GM12891 (cell line): ENCODE measurements around the gene INO80B.
"Not testable (repeated sequence)": the region's sequence is repeated elsewhere in the genome, so short reads cannot be mapped to it uniquely, and the experiment has no call there.

Source experiments
- DNase-seq: peaks from one replicate; pipeline ENCODE4 v3.0.0; 2011; ENCODE audit warnings: low spot score; ENCODE audit not compliant: insufficient read length
- FAIRE-seq: peaks from 2 replicates; lab custom pipeline; 2011; peaks lifted over from hg19 to GRCh38; lab: Jason Lieb, UNC
- PAX5 ChIP-seq: IDR thresholded peaks from 2 replicates; pipeline ENCODE4 v1.6.1; 2011; ENCODE audit warnings: low read length, moderate library complexity, mild to moderate bottlenecking; ENCODE audit not compliant: insufficient read depth, severe bottlenecking
- POLR2A ChIP-seq: IDR thresholded peaks from 2 replicates; pipeline ENCODE4 v1.6.1; 2011; ENCODE audit warnings: low read depth, low read length, control low read depth
- POLR2AphosphoS5 ChIP-seq: IDR thresholded peaks from 2 replicates; pipeline ENCODE4 v1.6.1; 2011; ENCODE audit warnings: low read depth, low read length, control low read depth
- POU2F2 ChIP-seq: IDR thresholded peaks from 2 replicates; pipeline ENCODE4 v1.6.1; 2011; ENCODE audit warnings: low read depth, mild to moderate bottlenecking, control low read depth, low read length, moderate library complexity
- SPI1 ChIP-seq: IDR thresholded peaks from 2 replicates; pipeline ENCODE4 v1.6.1; 2011; ENCODE audit warnings: low read depth, low read length, control low read depth
- TAF1 ChIP-seq: IDR thresholded peaks from 2 replicates; pipeline ENCODE4 v1.6.1; 2011; ENCODE audit warnings: low read depth, low read length, control low read depth

INO80B gene

GRCh38 chr2:74417763-74418162 lies 37.1 kb upstream of the INO80B start:
- no peak for TF ChIP-seq SPI1
- TF ChIP-seq TAF1: no peak
- FAIRE-seq: no peak

GRCh38 chr2:74418312-74418711 lies 36.6 kb upstream of the INO80B start:
- FAIRE-seq (no peak), DNase-seq (no peak)
- TF ChIP-seq TAF1: no peak
- TF ChIP-seq POU2F2: no peak
- TF ChIP-seq PAX5: no peak
- no peak for TF ChIP-seq POLR2A
- no peak for TF ChIP-seq POLR2AphosphoS5
- TF ChIP-seq SPI1: no peak

More at GRCh38 chr2:74417763-74418162, 37.1 kb upstream of the INO80B start:
- DNase-seq: no peak

- TF ChIP-seq SPI1 (peak; percentile 87), POU2F2 (no peak)
- FAIRE-seq (no peak), DNase-seq (no peak)
Measured at GRCh38 chr2:74419345-74419744, 35.5 kb upstream of the INO80B start.

GRCh38 chr2:74420006-74420405 lies 34.9 kb upstream of the INO80B start:
- FAIRE-seq (no peak), DNase-seq (no peak)
- no peak for TF ChIP-seq PAX5
- TF ChIP-seq POU2F2: no peak
- no peak for TF ChIP-seq POLR2A
- no peak for TF ChIP-seq POLR2AphosphoS5
- TF ChIP-seq TAF1: no peak
- TF ChIP-seq SPI1: no peak

- FAIRE-seq, DNase-seq: not testable (repeated sequence)
Measured at GRCh38 chr2:74420443-74421103, 34.3 kb upstream of the INO80B start.

GRCh38 chr2:74421221-74421870 lies 33.5 kb upstream of the INO80B start, which contains the start of the genes C2orf81 and WDR54:
TSS of gene C2orf81 (minus strand) at chr2:74421619. CDS start at chr2:74421560, 59 bp downstream.
TSS of gene WDR54 (plus strand) at chr2:74421730. CDS start at chr2:74422154, 424 bp downstream.
- peak; percentile 100 for FAIRE-seq
- peak; percentile 95 for DNase-seq

GRCh38 chr2:74423231-74424095 lies 31.4 kb upstream of the INO80B start:
- no peak for FAIRE-seq
- no peak for DNase-seq
- no peak for TF ChIP-seq POLR2A
- no peak for TF ChIP-seq TAF1
- no peak for TF ChIP-seq PAX5
- TF ChIP-seq POU2F2: no peak
- no peak for TF ChIP-seq SPI1
- no peak for TF ChIP-seq POLR2AphosphoS5

More at GRCh38 chr2:74421221-74421870, 33.5 kb upstream of the INO80B start, which contains the start of the genes C2orf81 and WDR54:
- TF ChIP-seq POLR2AphosphoS5 (peak; percentile 94), POLR2A (peak; percentile 95), TAF1 (peak; percentile 88), POU2F2 (peak; percentile 84), PAX5 (peak; percentile 2), SPI1 (peak; percentile 83)

GRCh38 chr2:74424139-74424992 lies 30.5 kb upstream of the INO80B start:
- no peak for FAIRE-seq
- TF ChIP-seq POLR2A: no peak
- no peak for TF ChIP-seq POLR2AphosphoS5
- TF ChIP-seq PAX5: no peak
- no peak for TF ChIP-seq POU2F2
- no peak for TF ChIP-seq SPI1
- TF ChIP-seq TAF1: no peak
- no peak for DNase-seq

- FAIRE-seq (no peak), DNase-seq (no peak)
- no peak for TF ChIP-seq TAF1
- no peak for TF ChIP-seq SPI1
Measured at GRCh38 chr2:74424995-74425406, 29.9 kb upstream of the INO80B start.

GRCh38 chr2:74425523-74425922 lies 29.4 kb upstream of the INO80B start:
- DNase-seq (no peak), FAIRE-seq (no peak)

More at GRCh38 chr2:74425523-74425922, 29.4 kb upstream of the INO80B start:
- TF ChIP-seq TAF1: no peak
- no peak for TF ChIP-seq POLR2A
- no peak for TF ChIP-seq PAX5
- no peak for TF ChIP-seq POLR2AphosphoS5
- TF ChIP-seq POU2F2: no peak
- TF ChIP-seq SPI1: no peak
